HG03520 (cell line): ENCODE data around the gene DUSP22.

Experiments
- ATAC-seq: cut with Tn5 transposase; IDR thresholded peaks from one replicate; pipeline ENCODE4 v1.9.1; 2021; ENCODE audit warnings: mild to moderate bottlenecking, moderate library complexity; ENCODE audit not compliant: unreplicated experiment

DUSP22 gene

GRCh38 chr6:349491-349921 lies 57.2 kb downstream of the DUSP22 start:
- ATAC-seq: no peak

- ATAC-seq: no peak
Measured at GRCh38 chr6:350371-350770, 58.1 kb downstream of the DUSP22 start.

GRCh38 chr6:351011-351866 lies 59.0 kb downstream of the DUSP22 start:
- no peak for ATAC-seq

GRCh38 chr6:351867-352289 lies 59.6 kb downstream of the DUSP22 start:
- no peak for ATAC-seq

DNA sequence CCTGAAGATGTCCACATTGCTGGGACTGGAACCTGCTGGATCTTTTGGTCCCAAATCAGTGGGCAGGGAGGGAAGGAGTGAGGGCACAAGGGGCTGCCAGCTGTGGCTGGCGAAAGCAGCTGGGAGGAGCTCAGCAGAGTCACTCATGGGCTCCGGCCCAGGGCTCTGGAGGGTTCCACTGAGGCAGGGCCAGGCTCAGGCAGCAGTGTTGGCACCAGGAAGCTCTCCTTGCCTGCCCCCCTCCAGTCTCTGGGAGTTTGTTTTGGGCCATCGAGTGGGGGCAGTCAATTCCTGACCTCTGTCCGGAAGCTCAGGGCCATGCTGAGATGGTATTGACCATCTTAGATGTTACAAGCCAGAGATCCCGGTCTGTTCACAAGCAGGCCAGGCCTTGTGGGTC lies 60.2 kb downstream of the DUSP22 start:
- no peak for ATAC-seq

GRCh38 chr6:352896-353470 lies 60.7 kb downstream of the DUSP22 start:
- ATAC-seq: no peak

GRCh38 chr6:353642-354614 lies 61.6 kb downstream of the DUSP22 start:
- no peak for ATAC-seq

DNA sequence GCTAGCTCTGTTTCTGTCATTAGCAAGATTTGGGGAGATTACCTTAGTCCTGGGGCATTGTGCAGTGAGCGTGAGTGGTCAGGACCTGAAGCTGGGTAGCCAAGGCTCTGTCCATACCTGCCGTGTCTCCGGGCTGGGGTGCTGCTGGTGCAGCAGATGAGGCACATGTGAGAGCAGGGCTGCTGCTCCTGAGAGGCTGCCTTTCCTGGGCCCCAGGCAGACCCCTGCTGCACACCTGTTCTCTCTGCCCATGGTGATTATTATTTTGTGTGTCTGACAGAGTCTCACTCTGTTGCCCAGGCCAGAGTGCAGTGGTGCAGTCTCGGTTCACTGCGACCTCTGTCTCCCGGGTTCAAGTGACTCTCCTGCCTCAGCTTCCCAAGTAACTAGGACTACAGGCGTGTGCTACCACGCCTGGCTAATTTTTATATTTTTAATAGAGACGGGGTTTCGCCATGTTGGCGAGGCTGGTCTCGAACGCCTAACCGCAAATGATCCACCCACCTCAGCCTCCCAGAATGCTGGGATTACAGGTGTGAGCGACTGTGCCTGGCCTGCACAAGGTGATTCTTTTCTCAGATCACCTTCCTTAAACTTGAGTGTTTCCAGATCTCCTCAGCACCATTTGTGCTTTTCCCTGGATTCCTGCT lies 62.5 kb downstream of the DUSP22 start:
- no peak for ATAC-seq

GRCh38 chr6:355373-356208 lies 63.3 kb downstream of the DUSP22 start:
- ATAC-seq: no peak

- ATAC-seq: no peak
Measured at GRCh38 chr6:356828-357251, 64.6 kb downstream of the DUSP22 start.

DNA sequence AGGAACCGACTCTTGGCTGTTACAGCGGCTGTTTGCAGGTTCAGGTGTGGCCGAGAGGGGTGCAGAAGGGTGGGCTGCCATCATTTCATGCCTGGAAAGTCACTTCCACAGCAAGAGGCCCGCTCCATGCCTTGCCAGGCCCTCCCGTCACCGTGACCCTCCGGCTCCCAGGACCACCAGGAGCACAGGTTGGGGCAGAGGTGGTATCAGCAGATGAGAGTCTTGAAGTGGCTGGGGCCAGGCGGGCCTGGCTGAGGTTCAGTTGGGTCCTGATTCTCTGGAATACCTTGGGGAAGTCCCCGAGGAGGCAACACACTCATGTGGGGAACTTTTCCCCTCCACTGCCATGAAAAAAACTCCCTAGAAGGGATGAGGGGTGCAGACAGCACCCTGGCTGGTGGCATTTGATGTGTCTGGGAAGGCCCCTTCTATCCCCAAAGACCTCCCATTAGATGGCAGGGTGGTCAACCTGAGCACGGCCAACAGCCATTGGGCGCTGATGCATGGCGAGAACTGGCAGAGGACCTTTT lies 65.0 kb downstream of the DUSP22 start:
- ATAC-seq: no peak

DNA sequence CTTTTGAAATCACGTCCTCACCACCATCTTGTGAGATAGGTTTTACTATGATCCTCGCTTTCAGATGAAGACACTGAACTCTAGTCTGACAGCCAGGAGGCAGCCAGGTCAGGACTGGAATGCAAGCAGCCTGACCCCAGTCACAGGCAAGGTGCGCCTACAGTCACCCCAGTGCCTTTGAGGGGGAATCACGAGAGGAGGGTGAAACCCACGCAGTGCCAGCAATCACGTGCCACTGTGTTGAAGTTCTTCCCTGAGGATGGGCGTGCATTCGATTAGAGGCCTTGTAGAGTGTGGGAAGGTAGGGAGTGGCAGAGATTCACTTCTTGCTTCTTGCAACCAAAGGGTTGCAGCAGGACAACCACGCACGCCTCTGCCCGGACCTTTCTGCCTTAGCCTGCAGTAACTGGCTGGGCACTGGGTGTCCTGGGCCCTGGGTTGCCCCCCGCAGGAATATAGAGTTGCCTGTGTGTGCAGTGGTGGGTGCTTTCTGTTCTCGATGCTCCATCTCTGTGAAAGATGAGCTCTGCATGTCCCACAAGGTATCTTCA lies 65.6 kb downstream of the DUSP22 start:
- no peak for ATAC-seq

DNA sequence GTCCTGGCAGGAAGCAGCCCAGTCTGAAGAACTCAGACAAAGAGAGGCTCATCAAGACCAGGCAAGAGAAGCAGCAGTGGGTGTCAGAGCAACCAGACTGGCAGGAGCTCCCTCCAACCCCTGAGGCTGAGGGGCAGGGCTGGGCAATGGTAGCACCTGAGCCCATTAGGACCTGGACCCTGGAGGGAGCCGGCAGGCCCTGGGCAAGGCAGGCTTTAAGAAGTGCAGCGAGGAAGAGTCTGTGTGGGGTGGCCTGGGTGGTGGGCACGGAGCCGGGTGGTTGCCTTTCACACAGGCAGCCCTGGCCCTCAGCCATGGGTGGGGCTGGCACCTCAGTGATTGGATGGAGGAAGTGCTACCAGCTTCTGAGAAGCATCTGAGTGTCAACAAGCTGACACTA lies 66.1 kb downstream of the DUSP22 start:
- ATAC-seq: no peak

- no peak for ATAC-seq
Measured at GRCh38 chr6:358847-359246, 66.6 kb downstream of the DUSP22 start.

DNA sequence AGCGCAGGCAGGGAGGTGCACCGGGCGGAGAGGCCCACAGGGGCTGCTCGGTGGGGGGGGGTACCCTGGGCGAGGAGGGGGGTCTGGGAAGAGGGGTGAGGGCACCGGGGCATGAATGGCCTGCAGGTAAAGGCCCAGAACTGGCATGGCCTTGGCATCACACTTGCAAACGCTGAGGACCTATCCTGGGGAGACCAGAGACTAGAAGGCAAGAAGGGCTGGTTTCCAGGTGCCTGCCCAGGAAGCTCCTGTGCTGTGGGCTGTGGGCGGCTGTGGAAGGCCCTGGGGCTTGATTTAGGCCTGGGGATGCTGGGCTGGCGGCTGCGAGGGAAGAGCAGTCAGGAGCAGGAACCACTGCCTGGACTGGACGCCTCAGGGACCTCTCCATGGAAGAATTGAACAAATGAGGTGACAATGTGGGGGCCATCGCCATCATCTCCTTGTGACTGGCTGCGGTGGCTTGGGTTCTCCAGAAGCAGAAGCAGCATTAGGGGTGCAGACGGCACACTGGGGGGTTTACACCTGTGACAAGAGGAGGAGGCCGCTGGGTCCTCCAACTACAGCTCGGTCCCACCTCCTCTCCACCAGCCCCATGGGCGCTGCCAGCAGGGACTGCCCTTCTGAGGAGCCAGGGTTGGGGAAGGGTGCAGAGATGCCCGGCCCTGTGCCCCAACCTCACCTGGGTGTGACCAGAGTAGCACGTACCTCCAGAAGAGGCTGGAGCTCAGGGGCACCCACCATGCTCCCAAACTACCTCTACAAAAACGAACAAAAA lies 67.2 kb downstream of the DUSP22 start:
- ATAC-seq: no peak

DNA sequence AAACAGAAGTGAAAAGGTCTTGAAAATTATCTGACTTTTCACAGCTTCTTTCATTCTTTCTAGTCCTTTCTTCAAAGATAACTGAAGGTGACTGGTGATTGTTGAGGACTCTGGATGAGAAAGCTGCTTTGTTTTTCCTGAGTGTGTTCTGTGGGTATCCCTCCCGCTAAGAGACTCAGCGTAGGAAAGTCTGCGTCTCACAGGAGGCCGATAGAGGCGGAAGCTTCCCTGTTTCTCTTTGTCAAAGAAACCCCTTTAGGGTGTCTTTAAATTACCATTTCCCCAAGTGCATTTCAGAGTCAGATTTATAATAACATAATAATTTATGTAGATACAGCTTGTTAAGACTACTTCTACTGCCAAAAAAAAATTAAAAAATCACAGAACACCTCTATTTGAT lies 68.1 kb downstream of the DUSP22 start:
- no peak for ATAC-seq

DNA sequence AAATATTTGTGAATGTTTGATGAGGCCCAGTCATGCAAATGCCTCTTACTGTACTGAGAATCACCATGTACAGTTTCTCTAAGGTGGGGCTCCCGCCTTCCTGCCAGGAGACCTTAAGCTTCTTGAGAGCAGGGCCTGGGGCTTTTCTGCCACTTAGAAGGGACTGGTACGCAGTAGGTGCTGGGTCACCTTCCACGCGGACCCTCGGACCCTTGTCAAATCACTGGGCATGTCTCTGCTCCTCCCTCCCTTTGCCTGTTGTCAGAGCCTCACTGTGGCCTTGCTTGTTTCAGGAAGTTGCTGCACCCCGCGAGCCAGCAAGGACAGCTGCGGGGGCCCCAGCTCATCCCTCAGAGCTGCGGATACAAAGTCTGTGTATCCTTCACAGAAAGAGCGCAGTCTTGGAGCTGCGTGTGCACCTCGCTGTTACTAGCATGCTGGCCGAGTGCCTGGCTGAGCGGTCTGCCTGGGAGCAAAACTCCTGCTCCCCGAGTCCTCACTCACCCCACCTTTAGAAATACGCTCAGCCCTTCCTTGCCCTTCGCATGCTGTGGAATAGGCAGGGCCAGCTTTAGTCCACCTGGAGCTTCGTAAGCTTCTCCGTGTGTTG lies 68.6 kb downstream of the DUSP22 start:
- no peak for ATAC-seq
